CD4-positive, alpha-beta memory T cell (primary cell): ENCODE measurements around the gene MAN1C1. TPM values are rescaled to one million over a fixed set of nuclear protein-coding genes. Genes with fewer than 3 reads are reported as not detected.

Experiments used
- CTCF ChIA-PET: fragments of 350-600 bp; sonication (Branson Sonifier 250); formaldehyde crosslinking; loops from one replicate; lab custom pipeline; 2021; ENCODE audit warnings: inconsistent platforms; ENCODE audit not compliant: partially characterized antibody; lab: Charles Lee
- POLR2A ChIA-PET: fragments of 350-600 bp; sonication (Branson Sonifier 250); formaldehyde crosslinking; loops from one replicate; lab custom pipeline; 2021; ENCODE audit not compliant: partially characterized antibody; lab: Charles Lee
- DNase-seq, 5 donors: peaks; one replicate each; pipeline versions ENCODE4 v3.0.0 to v3.0.0-alpha.2; 2020 to 2022; ENCODE audit warnings: mixed read lengths in 1 of 5
- H3K27ac ChIP-seq: one replicate; pipeline ENCODE4 v1.7.0; 2013; ENCODE audit warnings: low read depth, low read length
- H3K27me3 ChIP-seq: 2 replicates; pipeline ENCODE4 v1.7.0; 2013; ENCODE audit warnings: mild to moderate bottlenecking, low read length, moderate library complexity; ENCODE audit not compliant: insufficient read depth
- H3K36me3 ChIP-seq: 2 replicates; pipeline ENCODE4 v1.7.0; 2013; ENCODE audit warnings: mild to moderate bottlenecking, low read length, moderate library complexity; ENCODE audit not compliant: insufficient read depth
- H3K4me1 ChIP-seq: 2 replicates; pipeline ENCODE4 v1.7.0; 2013; ENCODE audit warnings: mild to moderate bottlenecking, low read length, moderate library complexity; ENCODE audit not compliant: insufficient read depth
- H3K4me3 ChIP-seq, 2 donors: one replicate each; pipeline ENCODE4 v1.7.0; 2013; ENCODE audit warnings: low read length in 2 of 2, mild to moderate bottlenecking in 1 of 2
- H3K9me3 ChIP-seq, 2 donors: one replicate each; pipeline ENCODE4 v1.7.0; 2013; ENCODE audit warnings: low read length in 2 of 2, control low read depth in 1 of 2; ENCODE audit not compliant: control insufficient read depth in 1 of 2
- H3K27ac Mint-ChIP-seq, 7 donors: one replicate each; pipeline ENCODE4 v1.8.0; 2020 to 2021; ENCODE audit warnings: mixed read lengths in 7 of 7, mild to moderate bottlenecking in 6 of 7, inconsistent platforms in 3 of 7, moderate library complexity in 3 of 7
- H3K27me3 Mint-ChIP-seq, 2 donors: one replicate each; pipeline ENCODE4 v1.8.0; 2020 to 2021; ENCODE audit warnings: mixed read lengths in 2 of 2
- H3K36me3 Mint-ChIP-seq, 2 donors: one replicate each; pipeline ENCODE4 v1.8.0; 2020 to 2021; ENCODE audit warnings: mixed read lengths in 2 of 2, inconsistent platforms in 1 of 2, mild to moderate bottlenecking in 1 of 2
- H3K4me1 Mint-ChIP-seq, 4 donors: one replicate each; pipeline ENCODE4 v1.8.0; 2020 to 2021; ENCODE audit warnings: mixed read lengths in 4 of 4, mild to moderate bottlenecking in 1 of 4
- H3K4me3 Mint-ChIP-seq, 8 donors: one replicate each; pipeline ENCODE4 v1.8.0; 2020 to 2021; ENCODE audit warnings: mixed read lengths in 8 of 8, mild to moderate bottlenecking in 7 of 8, moderate library complexity in 6 of 8, inconsistent platforms in 3 of 8
- H3K9me3 Mint-ChIP-seq, 8 donors: one replicate each; pipeline ENCODE4 v1.8.0; 2020 to 2021; ENCODE audit warnings: mixed read lengths in 8 of 8, mild to moderate bottlenecking in 5 of 8, inconsistent platforms in 3 of 8, moderate library complexity in 1 of 8
- intact Hi-C: fragments of 100-400 bp; cut with micrococcal nuclease; formaldehyde crosslinking; loops from one replicate; pipeline ENCODE4 v1.15.1; 2023
- polyA plus RNA-seq, 2 donors: library from polyadenylated mRNA; unstranded; fragments of 300-500 nt; fragmentation: Illumina TruSeq; gene quantifications; one replicate each; pipeline ENCODE4 v1.2.3, GENCODE V29; 2021
- total RNA-seq, 2 experiments: library from RNA; stranded (reverse); gene quantifications; one replicate each; pipeline ENCODE4 v1.2.3, GENCODE V29; 2021

MAN1C1 gene
- total and polyA plus RNA-seq, 4 experiments from 2014 or later = 3.6 to 45.1 (median 26.5) TPM

DNA sequence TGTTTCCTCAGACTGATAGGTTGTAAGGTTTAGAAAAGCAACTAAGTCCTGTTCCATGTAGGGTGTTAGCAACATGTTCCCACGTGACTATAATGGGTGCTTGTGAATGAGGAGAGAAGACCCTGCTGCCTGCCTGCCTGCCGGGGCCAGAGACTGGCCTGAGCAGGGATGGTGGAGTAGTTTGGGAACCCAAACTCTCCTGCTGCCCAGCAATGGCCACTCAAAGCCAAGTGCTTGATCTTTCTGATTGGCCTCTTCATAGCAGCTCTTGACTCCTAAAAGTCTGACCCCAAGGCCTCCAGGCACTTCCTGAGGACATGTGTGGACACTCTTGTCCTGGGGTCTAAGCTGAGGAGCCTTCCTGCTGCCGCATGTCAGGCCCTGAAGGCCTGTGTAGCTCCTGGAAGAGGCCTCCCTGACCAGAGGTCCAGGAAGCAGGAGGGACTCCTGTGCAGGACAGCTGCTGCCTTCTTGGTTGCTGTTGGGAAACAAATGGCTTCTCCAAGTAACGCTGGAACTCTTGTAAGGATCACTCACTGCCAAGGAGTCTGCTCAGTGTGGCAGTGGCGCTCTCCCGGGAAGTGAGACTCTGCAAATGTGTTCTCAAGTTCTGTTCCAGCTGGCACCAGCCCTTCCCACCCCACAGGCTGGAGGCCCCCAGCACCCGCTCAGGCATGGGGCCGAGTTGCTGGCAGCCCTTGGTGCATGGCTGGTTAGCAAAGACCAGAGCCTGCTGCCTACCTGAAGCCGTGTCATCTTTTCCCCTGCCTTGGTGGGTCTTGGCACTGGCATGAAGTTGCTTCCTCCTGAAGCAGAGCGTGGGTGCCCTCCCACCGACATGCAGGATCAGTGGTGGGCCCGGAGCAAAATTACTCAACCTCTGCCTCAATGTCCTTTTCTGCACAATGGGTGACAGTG lies 35.5 kb downstream of the MAN1C1 start:
- H3K9me3 Mint-ChIP-seq = no peaks in the 10 kb centered on the region
- Histone ChIP-seq H3K4me3 (no peak overlapping the region), H3K36me3 (no peaks in the 10 kb centered on the region), H3K4me1 (peaks cover 23% of the 10 kb centered on the region), H3K27me3 (no peaks in the 10 kb centered on the region), H3K9me3 (no peaks in the 10 kb centered on the region), H3K27ac (no peak overlapping the region)
- H3K27ac Mint-ChIP-seq = peak overlapping the region in 1 of 7 donors; percentile 23
- no peak overlapping the region for H3K4me3 Mint-ChIP-seq
- H3K36me3 Mint-ChIP-seq = peaks cover 9 to 13% of the 10 kb centered on the region in 2 donors
- ChIA-PET CTCF (interaction anchor here (0.8 kb wide), 1 partner anchor 10 kb away, joined by 3 read pairs; no protein-coding TSS in a partner anchor), POLR2A (no interaction called here)
- DNase-seq = no peak
- H3K27me3 Mint-ChIP-seq = no peaks in the 10 kb centered on the region
- intact Hi-C loops = no loop called here
- H3K4me1 Mint-ChIP-seq = peaks cover 14 to 43% (median 29%) of the 10 kb centered on the region in 4 donors

DNA sequence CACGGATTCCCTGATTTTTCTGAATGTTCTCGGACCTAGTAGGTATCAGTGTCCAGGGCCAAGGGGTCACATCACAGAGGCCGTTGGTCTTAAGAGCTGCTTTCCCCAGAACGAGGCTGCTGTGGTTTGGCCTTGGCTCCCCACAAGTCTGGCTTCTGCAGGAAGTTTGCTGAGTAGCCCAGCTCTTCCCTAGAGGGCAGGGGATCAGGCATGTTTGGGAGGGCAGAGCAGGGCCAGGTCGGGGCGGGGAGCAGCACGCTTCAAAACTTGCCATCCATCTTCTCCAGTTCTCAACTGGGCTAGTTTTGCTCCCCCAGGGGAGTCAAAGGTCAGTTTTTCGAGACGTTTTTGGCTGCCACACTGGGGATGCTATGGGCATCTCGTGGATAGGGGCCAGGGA lies 37.0 kb downstream of the MAN1C1 start:
- H3K4me1 Mint-ChIP-seq = peaks cover 12 to 43% (median 22%) of the 10 kb centered on the region in 4 donors

DNA sequence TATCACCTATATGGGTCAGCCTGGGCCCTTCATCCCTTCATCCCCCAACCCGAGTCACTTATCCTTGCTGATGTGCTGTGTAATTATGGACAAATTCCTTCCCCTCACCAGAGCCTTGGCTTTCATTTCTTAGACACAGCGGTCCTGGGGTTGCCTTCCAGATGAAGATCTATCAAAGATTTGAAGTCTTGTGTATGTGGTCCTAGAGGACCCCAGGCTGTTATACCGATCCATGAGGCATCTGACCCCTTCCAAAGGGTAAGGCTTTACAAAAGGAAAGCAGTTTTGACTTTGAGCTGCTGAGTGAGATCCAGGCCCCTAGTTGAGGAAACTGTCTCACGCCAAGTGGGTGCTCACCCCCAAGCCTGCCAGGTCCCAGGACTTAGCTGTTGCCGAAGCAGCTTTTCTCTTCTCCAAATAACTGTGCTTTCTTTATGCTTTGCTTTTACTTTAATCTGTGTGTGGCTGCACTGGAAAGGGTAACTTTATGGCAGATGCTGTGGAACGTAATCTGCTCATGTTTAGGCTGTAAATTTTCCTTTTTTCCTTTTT lies 37.6 kb downstream of the MAN1C1 start:
- Histone ChIP-seq H3K27ac (no peak overlapping the region), H3K4me3 (no peak overlapping the region), H3K27me3 (no peaks in the 10 kb centered on the region), H3K4me1 (peaks cover 3% of the 10 kb centered on the region), H3K36me3 (no peaks in the 10 kb centered on the region), H3K9me3 (no peaks in the 10 kb centered on the region)
- intact Hi-C loops = no loop called here
- Mint-ChIP-seq H3K27ac (peak overlapping the region in 3 of 7 donors; percentile 33 to 68 (median 48)), H3K9me3 (no peaks in the 10 kb centered on the region), H3K27me3 (no peaks in the 10 kb centered on the region), H3K4me3 (no peak overlapping the region), H3K36me3 (peaks cover 9 to 12% of the 10 kb centered on the region in 2 donors), H3K4me1 (peaks cover 7 to 41% (median 17%) of the 10 kb centered on the region in 4 donors)
- POLR2A ChIA-PET = interaction anchor here (0.7 kb wide), 1 partner anchor 22 kb away, joined by 5 read pairs; no protein-coding TSS in a partner anchor
- CTCF ChIA-PET = no interaction called here
- DNase-seq = no peak

More for the DNA sequence above, 37.0 kb downstream of the MAN1C1 start:
- peaks cover 9% of the 10 kb centered on the region for H3K4me1 ChIP-seq
- Mint-ChIP-seq H3K4me3 (no peak overlapping the region), H3K27me3 (no peaks in the 10 kb centered on the region), H3K36me3 (peaks cover 9 to 12% of the 10 kb centered on the region in 2 donors), H3K9me3 (no peaks in the 10 kb centered on the region), H3K27ac (peak overlapping the region in 3 of 7 donors; percentile 37 to 73 (median 62))
- no peak for DNase-seq
- no peaks in the 10 kb centered on the region for H3K36me3 ChIP-seq
- H3K9me3 ChIP-seq = no peaks in the 10 kb centered on the region
- H3K27ac ChIP-seq = no peak overlapping the region
- CTCF ChIA-PET = interaction anchor here (0.8 kb wide), 1 partner anchor 21 kb away, joined by 3 read pairs; no protein-coding TSS in a partner anchor
- intact Hi-C loops = no loop called here
- H3K27me3 ChIP-seq = no peaks in the 10 kb centered on the region
- POLR2A ChIA-PET = no interaction called here
- H3K4me3 ChIP-seq = no peak overlapping the region

DNA sequence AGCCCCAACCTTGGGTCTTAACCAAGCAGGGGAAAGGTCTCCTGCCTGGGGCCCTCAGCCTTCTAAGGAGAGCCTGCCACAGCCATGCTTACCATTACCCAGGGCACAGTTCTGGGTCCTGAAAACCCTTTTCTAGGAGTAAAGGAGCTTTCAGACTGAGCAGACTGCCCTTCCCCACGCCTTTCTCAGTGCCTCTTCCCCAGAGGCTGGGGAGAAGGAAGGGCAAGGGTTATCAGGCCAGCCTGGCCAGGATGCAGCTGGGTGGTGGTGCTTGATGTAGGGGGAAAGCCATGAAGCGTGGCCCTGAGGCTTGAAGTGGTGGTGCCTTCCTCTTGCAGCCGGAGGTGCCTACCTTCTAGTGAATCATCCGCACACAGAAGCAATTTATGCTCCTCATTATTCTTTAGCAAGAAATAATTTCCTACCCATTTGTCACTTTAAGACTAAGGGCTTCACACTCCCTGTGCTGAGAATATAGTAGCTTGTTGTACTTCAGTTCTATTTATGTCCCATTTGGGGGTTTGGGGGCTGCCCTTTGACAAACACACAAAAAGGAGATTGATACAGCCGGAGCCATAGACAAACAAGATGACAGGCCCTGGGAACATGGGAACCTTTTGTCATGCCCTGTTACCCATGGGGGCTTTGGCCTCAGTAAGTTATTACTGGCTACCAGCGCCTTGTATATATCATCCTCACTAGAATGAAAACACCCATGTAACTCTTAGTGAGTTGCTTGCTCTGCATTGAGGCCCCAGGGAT lies 40.7 kb downstream of the MAN1C1 start:
- Histone ChIP-seq H3K4me3 (no peak overlapping the region), H3K27ac (no peak overlapping the region), H3K4me1 (no peaks in the 10 kb centered on the region), H3K36me3 (no peaks in the 10 kb centered on the region), H3K9me3 (no peaks in the 10 kb centered on the region), H3K27me3 (no peaks in the 10 kb centered on the region)
- Mint-ChIP-seq H3K27me3 (no peaks in the 10 kb centered on the region), H3K9me3 (no peaks in the 10 kb centered on the region), H3K4me3 (no peak overlapping the region), H3K36me3 (peaks cover 5 to 9% of the 10 kb centered on the region in 2 donors), H3K4me1 (peaks cover 8 to 43% (median 15%) of the 10 kb centered on the region in 4 donors), H3K27ac (no peak overlapping the region)
- intact Hi-C loops = no loop called here
- CTCF ChIA-PET = no interaction called here
- no peak for DNase-seq
- POLR2A ChIA-PET = interaction anchor here (0.7 kb wide), 1 partner anchor 15 kb away, joined by 3 read pairs; no protein-coding TSS in a partner anchor

DNA sequence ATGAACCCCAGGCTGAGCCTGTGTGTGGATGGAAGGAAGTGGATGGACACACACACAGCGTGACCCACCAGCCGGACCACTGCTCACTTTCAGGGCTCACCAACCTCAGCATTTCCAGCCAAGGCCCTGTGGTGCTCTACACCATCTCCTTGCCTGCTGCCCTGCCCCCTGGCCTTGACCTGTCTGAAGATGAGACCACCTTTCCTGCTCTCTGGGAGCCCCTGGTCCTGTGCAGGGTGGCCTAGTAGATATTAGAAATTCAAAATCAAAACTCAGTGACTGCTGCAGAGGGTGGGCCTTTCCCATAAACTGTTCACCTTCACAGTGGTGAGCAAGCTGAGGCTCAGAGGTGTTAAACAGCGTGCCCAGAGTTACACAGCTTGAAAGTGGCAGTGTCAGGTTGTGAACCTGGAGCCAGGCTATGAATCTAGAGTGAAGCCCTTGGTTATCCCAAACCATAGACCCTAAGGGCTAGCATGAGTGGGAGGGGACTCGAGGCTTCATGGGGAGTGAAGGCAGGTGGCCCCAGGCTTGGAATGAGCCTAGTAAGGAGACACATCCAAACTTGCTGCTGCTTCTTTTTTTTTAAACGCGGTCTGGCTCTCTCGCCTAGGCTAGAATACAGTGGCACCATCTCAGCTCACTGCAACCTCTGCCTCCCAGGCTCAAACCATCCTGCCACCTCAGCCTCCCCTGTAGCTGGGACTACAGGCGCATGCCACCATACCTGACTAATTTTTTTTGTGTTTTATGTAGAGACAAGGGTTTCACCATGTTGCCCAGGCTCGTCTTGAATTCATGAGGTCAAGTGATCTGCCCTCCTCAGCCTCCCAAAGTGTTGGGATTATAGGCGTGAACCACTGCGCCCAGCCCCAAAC lies 41.5 kb downstream of the MAN1C1 start:
- no peaks in the 10 kb centered on the region for H3K9me3 ChIP-seq
- no peak for DNase-seq
- no peak overlapping the region for H3K4me3 ChIP-seq
- ChIA-PET POLR2A (no interaction called here), CTCF (no interaction called here)
- Mint-ChIP-seq H3K4me1 (peaks cover 8 to 40% (median 15%) of the 10 kb centered on the region in 4 donors), H3K36me3 (peaks cover 5 to 9% of the 10 kb centered on the region in 2 donors), H3K4me3 (no peak overlapping the region), H3K27ac (peak overlapping the region in 3 of 7 donors; percentile 14 to 52 (median 42)), H3K9me3 (no peaks in the 10 kb centered on the region), H3K27me3 (no peaks in the 10 kb centered on the region)
- no peak overlapping the region for H3K27ac ChIP-seq
- no peaks in the 10 kb centered on the region for H3K4me1 ChIP-seq
- no peaks in the 10 kb centered on the region for H3K27me3 ChIP-seq
- H3K36me3 ChIP-seq = no peaks in the 10 kb centered on the region
- intact Hi-C loops = no loop called here

DNA sequence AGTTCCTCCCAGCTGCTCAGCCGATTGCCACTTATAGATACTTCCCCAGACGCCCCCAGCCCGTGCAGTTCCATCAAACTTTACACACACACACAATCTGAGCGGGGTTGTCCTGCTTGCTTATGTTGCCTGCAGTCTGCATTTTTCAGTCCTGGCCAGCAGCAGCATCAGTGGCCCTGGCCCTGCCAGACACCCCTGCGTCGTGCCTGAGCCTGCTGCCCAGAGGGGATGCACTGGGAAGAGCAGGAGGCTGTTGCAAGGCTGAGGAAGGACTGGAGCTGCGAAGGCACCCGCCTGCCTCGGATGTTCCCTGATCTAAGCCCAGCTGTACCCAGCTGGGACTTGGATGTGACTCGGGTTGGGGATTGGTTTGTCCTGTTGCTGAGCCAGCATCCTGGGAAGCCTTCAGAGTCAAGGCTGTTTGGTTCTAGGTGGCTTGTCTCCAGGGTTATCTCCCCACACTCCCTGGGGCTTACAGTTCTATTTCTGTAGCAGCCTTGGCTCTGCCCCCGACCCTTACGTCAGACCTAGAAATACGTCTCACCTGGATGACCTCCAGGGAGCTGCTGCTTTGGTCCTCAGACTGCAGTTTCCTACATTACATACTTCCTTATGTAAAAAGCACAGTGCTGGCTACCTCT lies 42.3 kb downstream of the MAN1C1 start:
- peaks cover 7 to 38% (median 17%) of the 10 kb centered on the region in 4 donors for H3K4me1 Mint-ChIP-seq
- Histone ChIP-seq H3K27me3 (no peaks in the 10 kb centered on the region), H3K4me1 (no peaks in the 10 kb centered on the region), H3K4me3 (no peak overlapping the region), H3K27ac (no peak overlapping the region), H3K9me3 (no peaks in the 10 kb centered on the region), H3K36me3 (no peaks in the 10 kb centered on the region)
- no peaks in the 10 kb centered on the region for H3K9me3 Mint-ChIP-seq
- ChIA-PET POLR2A (interaction anchor here (1.2 kb wide), 1 partner anchor 16 kb away, joined by 3 read pairs; no protein-coding TSS in a partner anchor), CTCF (no interaction called here)
- intact Hi-C loops = no loop called here
- peak overlapping the region in 4 of 7 donors; percentile 14 to 52 (median 34) for H3K27ac Mint-ChIP-seq
- no peak overlapping the region for H3K4me3 Mint-ChIP-seq
- H3K36me3 Mint-ChIP-seq = peaks cover 0 to 6% of the 10 kb centered on the region in 2 donors
- no peak for DNase-seq
- no peaks in the 10 kb centered on the region for H3K27me3 Mint-ChIP-seq
